ENCODE results near the gene LARP4B. TPM values are rescaled to one million over a fixed set of nuclear protein-coding genes. Genes with fewer than 3 reads are reported as not detected.

The LARP4B gene
- total RNA-seq, 2 experiments from 2014 or later = 64.8 to 143 TPM

- POLR2A ChIA-PET = no interaction called here
- intact Hi-C loops (cut with micrococcal nuclease; ENCODE audit: unreplicated experiment) = no loop called here
- H3K79me2 ChIP-seq (ENCODE audit: insufficient read depth, low read depth, low read length) = peaks cover 51% of the 10 kb centered on the region
Measured at GRCh38 chr10:850093-850492, 81.4 kb downstream of the LARP4B start.

GRCh38 chr10:847868-848267, 83.6 kb downstream of the LARP4B start:
- no peak overlapping the region for H3K4me2 ChIP-seq (ENCODE audit: low read length)
- peaks cover 98% of the 10 kb centered on the region for H3K36me3 ChIP-seq (ENCODE audit: insufficient read depth, low read length)
- TF ChIP-seq CTCF (conservative IDR thresholded peaks at IDR 0.05; ENCODE audit: low read length) = peak; percentile 21; the same call in 1 of the 2 replicates
- TF ChIP-seq EZH2phosphoT487 (IDR thresholded peaks at IDR 0.05; ENCODE audit: borderline replicate concordance, low read depth, low read length) = no peak
- intact Hi-C loops (cut with micrococcal nuclease; ENCODE audit: unreplicated experiment) = loop anchor here (2.0 kb wide), 1 partner anchor 15 kb away; no protein-coding TSS in a partner anchor
- peaks cover 17% of the 10 kb centered on the region for H3K4me1 ChIP-seq (ENCODE audit: insufficient read depth, low read length, poor library complexity, severe bottlenecking)
- DNase-seq (ENCODE audit: low spot score) = no peak
- no peaks in the 10 kb centered on the region for H3K9me2 ChIP-seq (ENCODE audit: insufficient read depth, low read length)
- no peak overlapping the region for H2AFZ ChIP-seq (ENCODE audit: low read length)
- peaks cover 17% of the 10 kb centered on the region for H3K9me3 ChIP-seq (ENCODE audit: low read length)
- CTCF ChIA-PET (ENCODE audit: unreplicated experiment) = no interaction called here
- no TSS peak for BruUV-seq (replicated peaks)
- H3K79me2 ChIP-seq (ENCODE audit: insufficient read depth, low read depth, low read length) = peaks cover 55% of the 10 kb centered on the region
- no peak overlapping the region for H3K4me3 ChIP-seq (ENCODE audit: low read depth, low read length, poor library complexity, severe bottlenecking)
- no peak overlapping the region for H3K27ac ChIP-seq (ENCODE audit: low read depth, low read length, poor library complexity, severe bottlenecking)
- POLR2A ChIA-PET = no interaction called here
- H4K20me1 ChIP-seq (ENCODE audit: insufficient read depth, low read length) = peaks cover 8% of the 10 kb centered on the region; the same call in 1 of the 2 replicates

More at GRCh38 chr10:850093-850492, 81.4 kb downstream of the LARP4B start:
- Histone ChIP-seq H3K9me2 (ENCODE audit: insufficient read depth, low read length) (no peaks in the 10 kb centered on the region), H3K4me2 (ENCODE audit: low read length) (no peak overlapping the region), H3K9me3 (ENCODE audit: low read length) (peaks cover 17% of the 10 kb centered on the region), H3K36me3 (ENCODE audit: insufficient read depth, low read length) (peaks cover 95% of the 10 kb centered on the region), H2AFZ (ENCODE audit: low read length) (no peak overlapping the region), H3K4me3 (ENCODE audit: low read depth, low read length, poor library complexity, severe bottlenecking) (no peak overlapping the region), H3K4me1 (ENCODE audit: insufficient read depth, low read length, poor library complexity, severe bottlenecking) (peaks cover 22% of the 10 kb centered on the region), H3K27ac (ENCODE audit: low read depth, low read length, poor library complexity, severe bottlenecking) (no peak overlapping the region), H4K20me1 (ENCODE audit: insufficient read depth, low read length) (peaks cover 11% of the 10 kb centered on the region; the same call in 1 of the 2 replicates)
- DNase-seq (ENCODE audit: low spot score) = no peak
- CTCF ChIA-PET (ENCODE audit: unreplicated experiment) = no interaction called here
- TF ChIP-seq EZH2phosphoT487 (IDR thresholded peaks at IDR 0.05; ENCODE audit: borderline replicate concordance, low read depth, low read length) (no peak), CTCF (conservative IDR thresholded peaks at IDR 0.05; ENCODE audit: low read length) (no peak)
- no TSS peak for BruUV-seq (replicated peaks)

- Histone ChIP-seq H3K9me3 (ENCODE audit: low read length) (peaks cover 17% of the 10 kb centered on the region), H3K9me2 (ENCODE audit: insufficient read depth, low read length) (no peaks in the 10 kb centered on the region), H3K4me2 (ENCODE audit: low read length) (no peak overlapping the region), H3K4me1 (ENCODE audit: insufficient read depth, low read length, poor library complexity, severe bottlenecking) (peaks cover under 1% of the 10 kb centered on the region), H3K79me2 (ENCODE audit: insufficient read depth, low read depth, low read length) (peaks cover 40% of the 10 kb centered on the region), H3K36me3 (ENCODE audit: insufficient read depth, low read length) (peaks cover 100% of the 10 kb centered on the region), H3K27ac (ENCODE audit: low read depth, low read length, poor library complexity, severe bottlenecking) (no peak overlapping the region), H2AFZ (ENCODE audit: low read length) (no peak overlapping the region), H3K4me3 (ENCODE audit: low read depth, low read length, poor library complexity, severe bottlenecking) (no peak overlapping the region), H4K20me1 (ENCODE audit: insufficient read depth, low read length) (no peaks in the 10 kb centered on the region)
- no TSS peak for BruUV-seq (replicated peaks)
- TF ChIP-seq CTCF (conservative IDR thresholded peaks at IDR 0.05; ENCODE audit: low read length) (no peak), EZH2phosphoT487 (IDR thresholded peaks at IDR 0.05; ENCODE audit: borderline replicate concordance, low read depth, low read length) (no peak)
- intact Hi-C loops (cut with micrococcal nuclease; ENCODE audit: unreplicated experiment) = loop anchor here (2.0 kb wide), 1 partner anchor 13 kb away; no protein-coding TSS in a partner anchor
- no peak for DNase-seq (ENCODE audit: low spot score)
- ChIA-PET CTCF (ENCODE audit: unreplicated experiment) (no interaction called here), POLR2A (interaction anchor here (0.6 kb wide), 1 partner anchor 11 kb away, joined by 3 read pairs; no protein-coding TSS in a partner anchor)
Measured at GRCh38 chr10:846126-846685, 85.3 kb downstream of the LARP4B start.

All from OCI-LY7 (cell line).